ENCODE measurements around the gene GLI3. TPM values are rescaled to one million over a fixed set of nuclear protein-coding genes. Genes with fewer than 3 reads are reported as not detected.

Gene GLI3
- polyA plus RNA-seq, 4 donors = 13.3 to 17.0 (median 14.2) TPM

DNA sequence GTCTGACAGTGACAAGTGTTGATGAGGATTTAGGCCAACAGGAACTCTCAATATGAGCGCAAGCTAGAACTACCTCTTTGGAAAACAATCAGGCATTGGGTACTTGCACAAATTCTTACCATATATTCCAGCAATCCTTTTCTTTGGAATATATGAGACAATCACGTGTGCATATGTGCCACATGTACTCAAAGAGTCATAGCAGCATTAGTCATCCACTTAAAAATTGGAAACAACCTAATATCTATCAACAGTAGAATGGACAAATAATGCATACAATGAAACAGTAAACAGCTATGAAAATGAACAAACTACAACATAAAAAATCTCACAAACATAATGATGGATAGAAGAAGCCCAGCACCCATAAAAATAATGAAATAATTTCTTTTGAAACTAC, 179.7 kb downstream of the GLI3 start:
- no peak for DNase-seq (ENCODE audit: low read depth in 4 of 4, low spot score in 2 of 4)

- no peak for DNase-seq (ENCODE audit: low read depth in 4 of 4, low spot score in 2 of 4)
Observed at GRCh38 chr7:42055171-42055570, 181.8 kb downstream of the GLI3 start.

GRCh38 chr7:42053834-42054233, 183.2 kb downstream of the GLI3 start:
- no peak for DNase-seq (ENCODE audit: low read depth in 4 of 4, low spot score in 2 of 4)

- no peak for DNase-seq (ENCODE audit: low read depth in 4 of 4, low spot score in 2 of 4)
Observed at GRCh38 chr7:42049761-42050160, 187.2 kb downstream of the GLI3 start.

- DNase-seq (ENCODE audit: low read depth in 4 of 4, low spot score in 2 of 4) = no peak
Observed at GRCh38 chr7:42046483-42046882, 190.5 kb downstream of the GLI3 start.

- DNase-seq (ENCODE audit: low read depth in 4 of 4, low spot score in 2 of 4) = no peak
Observed at GRCh38 chr7:42045961-42046360, 191.0 kb downstream of the GLI3 start.

GRCh38 chr7:42039921-42040320, 197.1 kb downstream of the GLI3 start:
- DNase-seq (ENCODE audit: low read depth in 4 of 4, low spot score in 2 of 4) = no peak

DNA sequence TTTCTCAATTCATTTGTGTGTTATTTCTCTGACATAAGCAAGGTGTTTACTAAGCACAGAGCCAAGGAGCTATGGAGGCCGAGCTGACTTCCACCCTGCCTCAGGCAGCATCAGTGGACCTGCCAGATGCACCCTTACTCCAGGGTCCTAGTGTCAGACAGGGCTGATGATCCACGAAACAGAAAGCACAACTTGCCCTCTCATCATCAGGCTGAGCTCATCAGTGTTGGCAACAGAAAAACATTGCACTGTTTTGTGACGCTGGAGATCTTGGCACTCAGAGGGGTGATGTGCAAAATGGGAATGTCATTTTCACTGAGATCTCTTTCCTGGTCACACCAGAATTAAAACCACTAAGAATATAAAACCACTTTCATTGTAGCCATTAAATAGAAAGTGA, 201.8 kb downstream of the GLI3 start:
- no peak for DNase-seq (ENCODE audit: low read depth in 4 of 4, low spot score in 2 of 4)

GRCh38 chr7:42033480-42033879, 203.5 kb downstream of the GLI3 start:
- DNase-seq (ENCODE audit: low read depth in 4 of 4, low spot score in 2 of 4) = no peak

GRCh38 chr7:42029405-42029804, 207.6 kb downstream of the GLI3 start:
- DNase-seq (ENCODE audit: low read depth in 4 of 4, low spot score in 2 of 4) = no peak

GRCh38 chr7:42027521-42027920, 209.5 kb downstream of the GLI3 start:
- no peak for DNase-seq (ENCODE audit: low read depth in 4 of 4, low spot score in 2 of 4)

DNA sequence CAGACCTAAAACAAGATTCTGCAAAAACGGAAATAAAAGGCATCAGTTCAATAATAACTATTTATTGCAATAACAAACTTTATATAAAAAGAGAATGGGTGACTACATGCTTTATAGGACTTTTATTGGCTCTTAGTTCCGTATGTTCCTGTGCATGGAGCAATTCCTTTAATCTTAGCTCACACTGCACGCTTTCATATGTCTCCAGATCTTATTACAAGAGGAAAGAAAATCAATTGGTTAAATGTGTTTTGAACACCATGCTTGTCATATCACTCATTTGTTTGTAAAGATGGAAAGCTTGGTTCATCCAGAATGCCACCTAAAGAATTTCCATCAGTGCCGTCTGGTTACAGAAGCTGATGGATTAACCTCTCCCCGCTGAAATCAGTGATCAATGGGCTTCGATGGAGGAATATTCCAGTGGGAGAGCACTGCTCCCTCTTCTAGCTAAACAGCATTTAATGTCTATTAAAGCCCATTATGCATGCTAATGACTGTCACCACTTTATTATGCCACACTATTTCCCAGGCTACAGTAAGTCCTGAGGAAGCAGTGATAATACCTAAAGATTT, 210.3 kb downstream of the GLI3 start:
- DNase-seq (ENCODE audit: low read depth in 4 of 4, low spot score in 2 of 4) = no peak

GRCh38 chr7:42025635-42026375, 211.2 kb downstream of the GLI3 start:
- DNase-seq (ENCODE audit: low read depth in 4 of 4, low spot score in 2 of 4) = no peak

- DNase-seq (ENCODE audit: low read depth in 4 of 4, low spot score in 2 of 4) = no peak
Observed at GRCh38 chr7:42024537-42024936, 212.5 kb downstream of the GLI3 start.

- DNase-seq (ENCODE audit: low read depth in 4 of 4, low spot score in 2 of 4) = peak in 1 of 4 donors; percentile 39
Observed at GRCh38 chr7:42023262-42023661, 213.7 kb downstream of the GLI3 start.

DNA sequence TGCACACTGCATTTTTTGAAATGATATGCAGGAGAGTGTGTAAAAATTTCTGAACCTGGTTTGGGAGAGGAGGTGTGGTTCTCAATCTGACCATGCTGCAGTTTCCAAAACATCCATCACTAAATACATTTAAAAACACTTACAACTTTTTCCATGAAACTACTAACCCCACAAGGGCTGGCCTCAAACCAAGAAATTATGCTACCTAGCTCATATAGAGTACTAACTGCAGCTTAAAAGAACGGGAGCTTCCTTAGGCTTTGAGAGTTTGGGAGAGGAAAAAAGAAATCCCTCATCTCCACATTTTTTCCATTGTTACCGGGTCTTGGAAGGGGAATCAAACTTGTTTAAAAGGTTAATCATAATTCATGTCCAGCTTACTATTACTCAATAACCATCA, 214.2 kb downstream of the GLI3 start:
- DNase-seq (ENCODE audit: low read depth in 4 of 4, low spot score in 2 of 4) = no peak

DNA sequence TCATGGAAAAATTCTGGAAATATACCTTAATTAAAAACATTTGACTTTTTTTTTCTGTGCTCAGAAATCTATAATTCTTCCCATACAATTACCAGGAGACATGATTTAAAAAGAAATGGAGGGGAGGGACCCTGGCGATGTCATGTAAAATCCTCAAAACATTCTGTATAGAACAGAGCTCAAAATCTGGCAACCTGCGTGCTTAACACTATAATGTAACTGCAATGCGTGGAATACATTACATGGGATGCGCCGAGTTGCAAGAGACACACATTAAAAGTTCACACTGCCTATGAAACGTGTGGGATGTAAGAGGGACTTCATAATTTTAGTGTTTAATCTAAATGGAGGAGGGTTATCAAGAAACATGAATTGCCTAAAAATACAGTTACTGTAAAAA, 215.0 kb downstream of the GLI3 start:
- no peak for DNase-seq (ENCODE audit: low read depth in 4 of 4, low spot score in 2 of 4)

DNA sequence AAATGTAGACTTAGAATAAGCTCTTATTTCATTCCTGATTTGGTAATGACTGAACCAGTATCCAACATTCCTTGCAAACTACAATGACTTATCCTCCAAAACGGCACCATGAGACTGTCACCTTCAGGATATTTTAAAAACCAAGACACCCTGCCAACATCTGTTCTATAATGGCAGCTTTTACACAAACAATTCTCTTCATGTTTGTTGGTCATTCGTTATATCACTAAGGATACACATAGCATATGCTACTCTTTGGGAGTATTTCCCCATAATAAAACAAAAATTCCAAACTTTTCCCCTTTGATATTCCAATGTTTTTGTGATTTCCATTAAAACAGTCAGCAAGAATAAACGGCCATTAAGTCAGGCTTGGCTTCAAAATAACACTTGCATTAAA, 215.4 kb downstream of the GLI3 start:
- DNase-seq (ENCODE audit: low read depth in 4 of 4, low spot score in 2 of 4) = no peak

DNA sequence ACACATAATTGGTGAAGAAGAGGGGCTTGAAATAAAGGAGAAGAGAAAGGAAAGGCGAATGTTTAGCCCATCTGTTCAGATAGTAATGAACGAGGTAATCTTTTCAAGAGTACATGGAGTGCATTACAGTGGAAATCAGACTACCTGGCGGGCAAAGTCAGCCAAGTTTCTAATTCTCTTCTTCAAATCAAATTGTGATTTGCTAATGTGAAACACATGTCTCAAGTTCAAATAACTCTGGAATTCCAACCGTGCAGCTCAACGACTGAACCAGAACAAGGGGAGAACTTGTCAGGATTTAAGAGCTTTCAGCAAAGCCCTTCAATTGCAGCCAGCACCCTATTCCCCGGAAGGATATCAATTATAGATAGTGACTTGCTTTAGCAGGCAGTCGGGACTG, 216.9 kb downstream of the GLI3 start:
- DNase-seq (ENCODE audit: low read depth in 4 of 4, low spot score in 2 of 4) = no peak

GRCh38 chr7:42017349-42017986, 219.5 kb downstream of the GLI3 start:
- no peak for DNase-seq (ENCODE audit: low read depth in 4 of 4, low spot score in 2 of 4)

GRCh38 chr7:42016517-42016916, 220.5 kb downstream of the GLI3 start:
- no peak for DNase-seq (ENCODE audit: low read depth in 4 of 4, low spot score in 2 of 4)

All from left renal cortex interstitium (tissue), 4 donors.